Esophagus (tissue), 2 donors: ENCODE results near the gene CHAD. TPM values are rescaled to one million over a fixed set of nuclear protein-coding genes. Genes with fewer than 3 reads are reported as not detected.

Source experiments
- H3K27ac ChIP-seq, 2 donors: one replicate each; pipeline ENCODE4 v1.5.1; 2013; ENCODE audit warnings: low read depth in 2 of 2, mild to moderate bottlenecking in 2 of 2, inconsistent platforms in 1 of 2, low read length in 1 of 2, moderate library complexity in 1 of 2
- H3K27me3 ChIP-seq, 2 donors: one replicate each; pipeline ENCODE4 v1.6.1; 2013; ENCODE audit warnings: low read length in 2 of 2, control low read depth in 1 of 2, mild to moderate bottlenecking in 1 of 2; ENCODE audit not compliant: insufficient read depth in 2 of 2, control insufficient read depth in 1 of 2
- H3K36me3 ChIP-seq, 2 donors: one replicate each; pipeline ENCODE4 v1.6.1; 2013; ENCODE audit warnings: low read length in 1 of 2; ENCODE audit not compliant: control insufficient read depth in 2 of 2, insufficient read depth in 2 of 2
- H3K4me1 ChIP-seq, 2 donors: one replicate each; pipeline ENCODE4 v1.6.1; 2013; ENCODE audit warnings: low read length in 1 of 2; ENCODE audit not compliant: control insufficient read depth in 2 of 2, insufficient read depth in 2 of 2
- H3K4me3 ChIP-seq, 2 donors: one replicate each; pipeline ENCODE4 v1.5.1; 2013; ENCODE audit warnings: low read length in 2 of 2, mild to moderate bottlenecking in 2 of 2, low read depth in 1 of 2, moderate library complexity in 1 of 2
- H3K9me3 ChIP-seq, 2 donors: one replicate each; pipeline ENCODE4 v1.6.1; 2013; ENCODE audit warnings: mild to moderate bottlenecking in 2 of 2, low read depth in 1 of 2, low read length in 1 of 2, moderate library complexity in 1 of 2; ENCODE audit not compliant: control insufficient read depth in 2 of 2, insufficient read depth in 1 of 2
- WGBS, 2 donors: extraction: QIAGEN DNeasy Blood & Tissue Kit; methylation state at CpG; one replicate each; pipeline ENCODE4 v1.1.7; 2013; 5-methylcytosine and 5-hydroxymethylcytosine counted together
- polyA plus RNA-seq, 2 donors: library from polyadenylated mRNA; stranded (reverse); fragments of 200-250 nt; gene quantifications; one replicate each; pipeline ENCODE4 v1.2.3, GENCODE V29; 2013
- donor health status: healthy with polysubstance abuse.
- donor health status: Bipolar disorder and iron deficiency.

The CHAD gene
- polyA plus RNA-seq, 2 donors = 0.13 to 0.18 TPM

GRCh38 chr17:50461550-50462132 is 7.0 kb downstream of the CHAD start:
- WGBS, 2 donors = 91 to 94% methylated on average over 14 of the region's 14 CpGs
- H3K27ac ChIP-seq = no peak overlapping the region
- no peak overlapping the region for H3K4me3 ChIP-seq
- H3K4me1 ChIP-seq = peaks cover 0 to 4% of the 10 kb centered on the region in 2 donors
- no peaks in the 10 kb centered on the region for H3K9me3 ChIP-seq
- no peaks in the 10 kb centered on the region for H3K27me3 ChIP-seq
- H3K36me3 ChIP-seq = peaks cover 0 to 7% of the 10 kb centered on the region in 2 donors

DNA sequence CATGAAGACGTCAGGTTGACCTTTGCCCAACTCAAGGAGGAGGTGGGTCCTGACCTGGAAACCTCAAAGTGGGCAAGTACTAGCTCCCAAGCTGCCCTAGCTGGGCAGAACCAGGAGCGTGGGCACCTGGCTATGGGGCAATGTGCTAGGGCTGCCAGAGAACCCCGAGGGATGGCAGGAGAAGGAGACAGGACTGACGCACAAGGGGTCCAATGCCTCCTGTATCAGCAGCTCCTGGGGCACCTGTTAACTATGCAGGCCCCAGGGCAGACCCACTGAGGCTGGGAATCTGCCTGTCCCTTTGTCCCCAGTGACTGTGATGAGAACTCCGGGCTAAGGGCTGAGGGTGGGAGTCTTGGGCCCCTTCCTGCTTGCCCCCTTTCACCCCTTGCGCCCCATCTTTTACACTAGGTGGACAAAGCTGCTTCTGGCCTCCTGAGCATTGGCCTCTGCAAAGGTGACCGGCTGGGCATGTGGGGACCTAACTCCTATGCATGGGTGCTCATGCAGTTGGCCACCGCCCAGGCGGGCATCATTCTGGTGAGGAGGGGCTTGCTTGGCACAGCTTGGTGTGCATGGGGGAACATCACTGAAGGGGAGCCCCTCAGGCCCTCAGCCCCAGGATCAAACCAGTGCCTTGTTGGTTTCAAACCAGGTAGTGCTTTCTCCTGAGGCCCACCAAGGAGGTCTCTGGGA is 7.7 kb downstream of the CHAD start:
- Histone ChIP-seq H3K27ac (no peak overlapping the region), H3K9me3 (no peaks in the 10 kb centered on the region), H3K4me3 (no peak overlapping the region), H3K27me3 (no peaks in the 10 kb centered on the region), H3K4me1 (no peaks in the 10 kb centered on the region), H3K36me3 (peaks cover 0 to 7% of the 10 kb centered on the region in 2 donors)
- 88 to 92% methylated on average over 9 of the region's 9 CpGs for WGBS, 2 donors

GRCh38 chr17:50459756-50460155 is 8.9 kb downstream of the CHAD start:
- Histone ChIP-seq H3K4me3 (no peak overlapping the region), H3K27me3 (no peaks in the 10 kb centered on the region), H3K4me1 (peaks cover 0 to 5% of the 10 kb centered on the region in 2 donors), H3K9me3 (no peaks in the 10 kb centered on the region), H3K27ac (no peak overlapping the region), H3K36me3 (peaks cover 0 to 7% of the 10 kb centered on the region in 2 donors)
- WGBS, 2 donors = 89 to 92% methylated on average over 4 of the region's 4 CpGs

- no peak overlapping the region for H3K4me3 ChIP-seq
- peaks cover 0 to 7% of the 10 kb centered on the region in 2 donors for H3K36me3 ChIP-seq
- H3K27ac ChIP-seq = no peak overlapping the region
- WGBS, 2 donors = 67 to 74% methylated on average over 16 of the region's 16 CpGs
- no peaks in the 10 kb centered on the region for H3K27me3 ChIP-seq
- H3K9me3 ChIP-seq = no peaks in the 10 kb centered on the region
- peaks cover 0 to 5% of the 10 kb centered on the region in 2 donors for H3K4me1 ChIP-seq
These were observed 9.7 kb downstream of the CHAD start for GRCh38 chr17:50458701-50459676.

GRCh38 chr17:50458270-50458669 is 10.4 kb downstream of the CHAD start:
- Histone ChIP-seq H3K36me3 (peaks cover 0 to 4% of the 10 kb centered on the region in 2 donors), H3K4me3 (no peak overlapping the region), H3K27ac (no peak overlapping the region), H3K27me3 (no peaks in the 10 kb centered on the region), H3K4me1 (peaks cover 0 to 5% of the 10 kb centered on the region in 2 donors), H3K9me3 (no peaks in the 10 kb centered on the region)
- WGBS, 2 donors = 45 to 48% methylated on average over 3 of the region's 3 CpGs

DNA sequence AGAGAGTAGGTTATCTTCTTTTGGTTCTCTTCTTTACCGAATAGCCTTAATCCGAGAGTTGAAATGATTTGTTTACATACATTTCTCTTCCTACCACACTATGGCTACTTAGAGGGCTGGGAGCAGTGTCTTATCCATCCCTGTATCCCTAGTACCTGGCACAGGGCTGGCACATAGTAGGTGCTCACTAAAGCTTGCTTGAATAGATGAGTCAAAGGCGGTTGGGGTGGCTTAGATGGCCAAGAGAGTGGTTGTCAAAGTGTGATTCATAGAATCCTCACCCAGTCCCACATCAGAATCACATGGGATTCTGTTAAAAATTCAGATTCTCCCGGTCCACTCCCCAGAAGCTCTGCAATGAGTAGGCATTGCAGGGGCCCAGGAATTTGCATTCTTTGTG is 11.1 kb downstream of the CHAD start:
- Histone ChIP-seq H3K27me3 (no peaks in the 10 kb centered on the region), H3K36me3 (peaks cover 0 to 4% of the 10 kb centered on the region in 2 donors), H3K4me3 (no peak overlapping the region), H3K9me3 (no peaks in the 10 kb centered on the region), H3K4me1 (peaks cover 0 to 5% of the 10 kb centered on the region in 2 donors), H3K27ac (no peak overlapping the region)
- WGBS, 2 donors = 95 to 96% methylated on average over 4 of the region's 4 CpGs

GRCh38 chr17:50453901-50454300 is 14.8 kb downstream of the CHAD start:
- no peaks in the 10 kb centered on the region for H3K27me3 ChIP-seq
- no peaks in the 10 kb centered on the region for H3K36me3 ChIP-seq
- H3K4me3 ChIP-seq = no peak overlapping the region
- H3K4me1 ChIP-seq = peaks cover 0 to 5% of the 10 kb centered on the region in 2 donors
- no peaks in the 10 kb centered on the region for H3K9me3 ChIP-seq
- 93 to 100% methylated on average over 3 of the region's 3 CpGs for WGBS, 2 donors
- H3K27ac ChIP-seq = no peak overlapping the region

DNA sequence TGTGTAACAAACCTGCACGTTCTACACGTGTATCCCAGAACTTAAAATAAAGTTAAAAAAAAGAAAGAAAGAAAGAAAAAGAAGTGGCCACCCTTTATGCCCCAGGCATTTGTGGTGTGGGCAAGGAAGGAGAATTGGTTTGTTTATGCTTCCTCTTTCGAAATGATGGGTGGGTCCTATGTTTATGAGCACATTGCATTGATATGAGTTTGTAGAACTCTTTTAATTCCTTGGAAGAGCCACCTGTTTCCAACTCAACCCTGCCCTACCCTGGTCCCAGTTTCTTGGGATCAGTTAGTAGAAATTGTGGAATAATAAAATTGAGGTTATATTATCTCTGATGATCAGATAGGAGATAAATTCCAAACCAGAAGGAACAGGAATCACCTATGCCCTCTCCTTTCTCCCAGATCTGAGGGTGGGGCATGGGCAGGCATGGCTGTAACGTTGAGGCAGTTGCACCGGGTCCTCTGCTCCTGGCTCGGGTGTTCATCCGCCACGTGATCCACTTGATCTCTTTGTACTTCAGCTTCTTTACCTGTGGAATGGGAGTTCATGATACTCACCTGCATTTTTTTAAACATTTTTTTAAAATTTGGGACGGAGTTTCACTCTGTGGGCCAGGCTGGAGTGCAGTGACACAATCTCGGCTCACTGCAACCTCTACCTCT is 15.9 kb downstream of the CHAD start:
- H3K9me3 ChIP-seq = no peaks in the 10 kb centered on the region
- H3K27ac ChIP-seq = no peak overlapping the region
- no peaks in the 10 kb centered on the region for H3K27me3 ChIP-seq
- H3K4me1 ChIP-seq = peaks cover 0 to 5% of the 10 kb centered on the region in 2 donors
- no peak overlapping the region for H3K4me3 ChIP-seq
- WGBS, 2 donors = 65 to 76% methylated on average over 10 of the region's 10 CpGs
- no peaks in the 10 kb centered on the region for H3K36me3 ChIP-seq
